ENCODE measurements around the gene GNAZ. TPM values are rescaled to one million over a fixed set of nuclear protein-coding genes. Genes with fewer than 3 reads are reported as not detected.

GNAZ gene
- total and polyA plus RNA-seq, 4 donors: 0.21 to 2.2 (median 0.38) TPM

DNA sequence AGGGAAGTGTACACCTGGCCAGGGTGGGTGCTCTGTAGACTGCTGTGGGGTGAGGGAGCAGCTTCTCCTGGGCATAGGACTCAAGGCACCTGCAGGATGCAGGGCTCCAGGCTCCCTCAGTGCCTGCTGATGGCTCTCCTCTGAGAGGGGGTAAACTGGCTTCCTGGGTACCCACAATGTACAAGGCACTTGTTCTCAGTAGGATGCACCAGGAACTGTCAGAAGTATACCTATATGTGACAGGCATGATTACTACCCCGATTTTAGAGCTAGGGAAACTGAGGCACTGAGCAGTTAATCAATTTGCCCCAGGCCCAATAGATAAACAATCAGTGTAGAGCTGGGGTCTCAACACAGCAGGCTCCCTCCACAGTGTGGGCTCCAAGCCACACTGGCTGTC is 31.4 kb upstream of the GNAZ start:
- DNase-seq (ENCODE audit: low spot score): no peak
- TF ChIP-seq RXRA (IDR thresholded peaks at IDR 0.05): no peak
- no peak for TF ChIP-seq TAF1 (conservative IDR thresholded peaks at IDR 0.05)
- TF ChIP-seq GABPA (IDR thresholded peaks at IDR 0.05 in 1 of 2, conservative IDR thresholded peaks at IDR 0.05 in 1 of 2): no peak
- no peak for TF ChIP-seq FOXA2 (IDR thresholded peaks at IDR 0.05)
- TF ChIP-seq HNF4G (IDR thresholded peaks at IDR 0.05): no peak
- no peak for TF ChIP-seq YY1 (IDR thresholded peaks at IDR 0.05)
- TF ChIP-seq, protein P1, sequence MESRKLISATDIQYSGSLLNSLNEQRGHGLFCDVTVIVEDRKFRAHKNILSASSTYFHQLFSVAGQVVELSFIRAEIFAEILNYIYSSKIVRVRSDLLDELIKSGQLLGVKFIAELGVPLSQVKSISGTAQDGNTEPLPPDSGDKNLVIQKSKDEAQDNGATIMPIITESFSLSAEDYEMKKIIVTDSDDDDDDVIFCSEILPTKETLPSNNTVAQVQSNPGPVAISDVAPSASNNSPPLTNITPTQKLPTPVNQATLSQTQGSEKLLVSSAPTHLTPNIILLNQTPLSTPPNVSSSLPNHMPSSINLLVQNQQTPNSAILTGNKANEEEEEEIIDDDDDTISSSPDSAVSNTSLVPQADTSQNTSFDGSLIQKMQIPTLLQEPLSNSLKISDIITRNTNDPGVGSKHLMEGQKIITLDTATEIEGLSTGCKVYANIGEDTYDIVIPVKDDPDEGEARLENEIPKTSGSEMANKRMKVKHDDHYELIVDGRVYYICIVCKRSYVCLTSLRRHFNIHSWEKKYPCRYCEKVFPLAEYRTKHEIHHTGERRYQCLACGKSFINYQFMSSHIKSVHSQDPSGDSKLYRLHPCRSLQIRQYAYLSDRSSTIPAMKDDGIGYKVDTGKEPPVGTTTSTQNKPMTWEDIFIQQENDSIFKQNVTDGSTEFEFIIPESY (IDR thresholded peaks at IDR 0.05): no peak
- Histone ChIP-seq H3K4me3 (ENCODE audit: low read depth in 1 of 3, low read length in 3 of 3) (no peak overlapping the region), H3K9ac (ENCODE audit: low read depth in 1 of 2, low read length in 2 of 2) (no peak overlapping the region), H3K36me3 (ENCODE audit: control insufficient read depth in 4 of 4, insufficient read depth in 3 of 4, low read depth in 1 of 4, low read length in 3 of 4) (no peaks in the 10 kb centered on the region), H3K9me3 (ENCODE audit: control insufficient read depth in 4 of 4, low read length in 3 of 4) (no peaks in the 10 kb centered on the region), H3K27ac (ENCODE audit: low read depth in 1 of 2, low read length in 2 of 2) (no peak overlapping the region), H3K27me3 (ENCODE audit: control insufficient read depth in 4 of 4, insufficient read depth in 4 of 4, low read length in 3 of 4) (no peaks in the 10 kb centered on the region), H3K4me1 (ENCODE audit: control insufficient read depth in 4 of 4, insufficient read depth in 4 of 4, low read length in 3 of 4) (no peaks in the 10 kb centered on the region)
- WGBS: 73% methylated on average over 1 of the region's 1 CpG

GRCh38 chr22:23042179-23042578 is 28.1 kb upstream of the GNAZ start:
- H3K4me3 ChIP-seq (ENCODE audit: low read depth in 1 of 3, low read length in 3 of 3): no peak overlapping the region
- H3K4me1 ChIP-seq (ENCODE audit: control insufficient read depth in 4 of 4, insufficient read depth in 4 of 4, low read length in 3 of 4): no peaks in the 10 kb centered on the region
- peaks cover 0 to 4% (median 0%) of the 10 kb centered on the region in 4 donors for H3K27me3 ChIP-seq (ENCODE audit: control insufficient read depth in 4 of 4, insufficient read depth in 4 of 4, low read length in 3 of 4)
- H3K9ac ChIP-seq (ENCODE audit: low read depth in 1 of 2, low read length in 2 of 2): no peak overlapping the region
- 69% methylated on average over 3 of the region's 3 CpGs for WGBS
- H3K9me3 ChIP-seq (ENCODE audit: control insufficient read depth in 4 of 4, low read length in 3 of 4): peaks cover 0 to 7% (median 4%) of the 10 kb centered on the region in 4 donors
- DNase-seq (ENCODE audit: low spot score): no peak
- H3K36me3 ChIP-seq (ENCODE audit: control insufficient read depth in 4 of 4, insufficient read depth in 3 of 4, low read depth in 1 of 4, low read length in 3 of 4): no peaks in the 10 kb centered on the region
- TF ChIP-seq NR2F2 (IDR thresholded peaks at IDR 0.05) (no peak), GABPA (IDR thresholded peaks at IDR 0.05 in 1 of 2, conservative IDR thresholded peaks at IDR 0.05 in 1 of 2) (no peak), RXRA (IDR thresholded peaks at IDR 0.05) (no peak), FOXA1 (IDR thresholded peaks at IDR 0.05) (no peak), SP1 (IDR thresholded peaks at IDR 0.05) (no peak), ATF3 (IDR thresholded peaks at IDR 0.05) (no peak), MAX (IDR thresholded peaks at IDR 0.05) (no peak), EGR1 (IDR thresholded peaks at IDR 0.05; ENCODE audit: low read depth in 2 of 2) (no peak), FOXA2 (IDR thresholded peaks at IDR 0.05) (no peak)
- TF ChIP-seq, protein P2, sequence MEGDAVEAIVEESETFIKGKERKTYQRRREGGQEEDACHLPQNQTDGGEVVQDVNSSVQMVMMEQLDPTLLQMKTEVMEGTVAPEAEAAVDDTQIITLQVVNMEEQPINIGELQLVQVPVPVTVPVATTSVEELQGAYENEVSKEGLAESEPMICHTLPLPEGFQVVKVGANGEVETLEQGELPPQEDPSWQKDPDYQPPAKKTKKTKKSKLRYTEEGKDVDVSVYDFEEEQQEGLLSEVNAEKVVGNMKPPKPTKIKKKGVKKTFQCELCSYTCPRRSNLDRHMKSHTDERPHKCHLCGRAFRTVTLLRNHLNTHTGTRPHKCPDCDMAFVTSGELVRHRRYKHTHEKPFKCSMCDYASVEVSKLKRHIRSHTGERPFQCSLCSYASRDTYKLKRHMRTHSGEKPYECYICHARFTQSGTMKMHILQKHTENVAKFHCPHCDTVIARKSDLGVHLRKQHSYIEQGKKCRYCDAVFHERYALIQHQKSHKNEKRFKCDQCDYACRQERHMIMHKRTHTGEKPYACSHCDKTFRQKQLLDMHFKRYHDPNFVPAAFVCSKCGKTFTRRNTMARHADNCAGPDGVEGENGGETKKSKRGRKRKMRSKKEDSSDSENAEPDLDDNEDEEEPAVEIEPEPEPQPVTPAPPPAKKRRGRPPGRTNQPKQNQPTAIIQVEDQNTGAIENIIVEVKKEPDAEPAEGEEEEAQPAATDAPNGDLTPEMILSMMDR (IDR thresholded peaks at IDR 0.05; ENCODE audit: low read depth, low read length, missing input control): no peak
- no peak overlapping the region for H3K27ac ChIP-seq (ENCODE audit: low read depth in 1 of 2, low read length in 2 of 2)

DNA sequence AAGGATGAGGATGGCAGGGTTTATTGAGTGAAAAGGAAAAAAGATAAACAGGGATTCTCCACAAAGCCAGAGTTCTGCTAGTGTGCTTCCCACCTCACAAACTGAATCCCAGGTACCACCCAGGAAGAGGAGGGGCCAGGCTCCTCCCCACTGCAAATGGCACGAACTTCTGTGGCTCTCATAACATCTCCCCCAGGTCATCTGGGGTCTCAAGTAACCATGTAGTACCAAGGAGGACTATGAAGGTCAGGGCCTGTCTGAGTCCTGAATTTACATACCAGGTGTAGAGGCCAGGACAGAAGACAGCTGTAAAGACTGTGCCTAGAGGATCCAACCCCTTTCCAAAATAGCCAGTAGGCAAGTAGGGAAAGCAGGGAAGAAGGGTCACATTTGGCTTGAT is 25.7 kb upstream of the GNAZ start:
- no peak overlapping the region for H3K27ac ChIP-seq (ENCODE audit: low read depth in 1 of 2, low read length in 2 of 2)
- H3K27me3 ChIP-seq (ENCODE audit: control insufficient read depth in 4 of 4, insufficient read depth in 4 of 4, low read length in 3 of 4): peaks cover 0 to 7% (median 0%) of the 10 kb centered on the region in 4 donors
- H3K9me3 ChIP-seq (ENCODE audit: control insufficient read depth in 4 of 4, low read length in 3 of 4): peaks cover 0 to 9% (median 5%) of the 10 kb centered on the region in 4 donors
- no peaks in the 10 kb centered on the region for H3K36me3 ChIP-seq (ENCODE audit: control insufficient read depth in 4 of 4, insufficient read depth in 3 of 4, low read depth in 1 of 4, low read length in 3 of 4)
- H3K9ac ChIP-seq (ENCODE audit: low read depth in 1 of 2, low read length in 2 of 2): no peak overlapping the region
- TF ChIP-seq EGR1 (IDR thresholded peaks at IDR 0.05; ENCODE audit: low read depth in 2 of 2): no peak
- TF ChIP-seq SP1 (IDR thresholded peaks at IDR 0.05): no peak
- TF ChIP-seq RXRA (IDR thresholded peaks at IDR 0.05): no peak
- no peak for TF ChIP-seq RAD21 (IDR thresholded peaks at IDR 0.05)
- TF ChIP-seq HNF4A (conservative IDR thresholded peaks at IDR 0.05): no peak
- no peak for TF ChIP-seq TAF1 (conservative IDR thresholded peaks at IDR 0.05)
- no peak for TF ChIP-seq NR2F2 (IDR thresholded peaks at IDR 0.05)
- TF ChIP-seq FOXA2 (IDR thresholded peaks at IDR 0.05): no peak
- TF ChIP-seq, protein P2 (IDR thresholded peaks at IDR 0.05; ENCODE audit: low read depth, low read length, missing input control): no peak
- no peak overlapping the region for H3K4me3 ChIP-seq (ENCODE audit: low read depth in 1 of 3, low read length in 3 of 3)
- WGBS: 35% methylated on average over 1 of the region's 1 CpG
- no peak for DNase-seq (ENCODE audit: low spot score)
- no peaks in the 10 kb centered on the region for H3K4me1 ChIP-seq (ENCODE audit: control insufficient read depth in 4 of 4, insufficient read depth in 4 of 4, low read length in 3 of 4)
